A375 (cell line): ENCODE results near the gene SP9. TPM values are rescaled to one million over a fixed set of nuclear protein-coding genes. Genes with fewer than 3 reads are reported as not detected.

ENCODE experiments used
- total RNA-seq: library from RNA; depleted of rRNA; stranded (reverse); fragments of >200 nt; shearing (Covaris generic); gene quantifications from 2 replicates; pipeline ENCODE4 v1.2.3, GENCODE V29; 2014; rRNA removed

SP9 gene
- not detected in 2 replicates for total RNA-seq

DNA sequence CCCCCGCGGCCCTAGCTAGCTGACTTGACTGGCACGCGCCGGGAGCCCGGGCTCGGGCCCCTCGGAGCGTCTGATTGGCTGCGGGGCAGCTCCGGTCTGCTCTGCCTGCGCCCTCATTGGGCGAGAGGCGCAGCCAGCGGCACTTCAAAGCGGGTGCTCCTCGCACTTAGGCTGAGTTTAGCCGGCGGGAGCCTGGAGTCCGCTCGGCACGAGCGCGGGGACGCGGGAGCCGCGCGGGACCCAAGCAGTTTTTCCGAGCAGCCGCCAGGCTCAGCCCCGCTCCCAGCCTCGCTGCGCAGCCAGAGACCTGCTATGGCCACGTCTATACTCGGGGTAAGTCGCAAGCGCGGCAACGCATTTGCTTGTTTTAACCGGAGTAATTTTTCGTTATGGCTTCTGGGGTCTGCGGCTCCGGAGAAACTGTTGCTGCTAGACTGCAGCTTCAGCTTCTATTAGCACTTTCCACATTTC, at the start of gene SP9:
SP9 (plus strand) TSS at position 174 of the 471 bp plus-strand sequence; CDS start at position 313, 139 bp downstream.

Other genes starting within 250 kb of the SP9 start
- 99.5 and 121 TPM in 2 replicates for gene OLA1, start 86.4 kb upstream of the SP9 start, total RNA-seq
- gene SCRN3, start 60.8 kb downstream of the SP9 start, total RNA-seq, result 21.2 TPM in 2 replicates
- gene GPR155, start 152.1 kb downstream of the SP9 start, total RNA-seq, result 0.30 and 0.72 TPM in 2 replicates